ENCODE measurements around the gene GLP1R. TPM values are rescaled to one million over a fixed set of nuclear protein-coding genes. Genes with fewer than 3 reads are reported as not detected.

The GLP1R gene
- total RNA-seq, 1 donor from 2014 or later: not detected

GRCh38 chr6:39018103-39018502, 30.5 kb upstream of the GLP1R start:
- Mint-ChIP-seq H3K4me1 (ENCODE audit: unreplicated experiment) (no peaks in the 10 kb centered on the region), H3K27ac (ENCODE audit: unreplicated experiment) (no peak overlapping the region), H3K4me3 (ENCODE audit: unreplicated experiment) (no peak overlapping the region), H3K9me3 (ENCODE audit: unreplicated experiment) (no peaks in the 10 kb centered on the region), H3K27me3 (ENCODE audit: unreplicated experiment) (peaks cover 3% of the 10 kb centered on the region), H3K36me3 (ENCODE audit: unreplicated experiment) (no peaks in the 10 kb centered on the region)
- DNase-seq (ENCODE audit: extremely low spot score, unreplicated experiment): no peak
- no peak for TF ChIP-seq CTCF (IDR thresholded peaks at IDR 0.05)

GRCh38 chr6:39020136-39020535, 28.4 kb upstream of the GLP1R start:
- no peak for DNase-seq (ENCODE audit: extremely low spot score, unreplicated experiment)
- TF ChIP-seq CTCF (IDR thresholded peaks at IDR 0.05): no peak
- Mint-ChIP-seq H3K27me3 (ENCODE audit: unreplicated experiment) (peaks cover 7% of the 10 kb centered on the region), H3K9me3 (ENCODE audit: unreplicated experiment) (no peaks in the 10 kb centered on the region), H3K36me3 (ENCODE audit: unreplicated experiment) (no peaks in the 10 kb centered on the region), H3K4me3 (ENCODE audit: unreplicated experiment) (no peak overlapping the region), H3K4me1 (ENCODE audit: unreplicated experiment) (no peaks in the 10 kb centered on the region), H3K27ac (ENCODE audit: unreplicated experiment) (no peak overlapping the region)

- Mint-ChIP-seq H3K4me3 (ENCODE audit: unreplicated experiment) (no peak overlapping the region), H3K4me1 (ENCODE audit: unreplicated experiment) (no peaks in the 10 kb centered on the region), H3K36me3 (ENCODE audit: unreplicated experiment) (no peaks in the 10 kb centered on the region), H3K27me3 (ENCODE audit: unreplicated experiment) (peaks cover 8% of the 10 kb centered on the region), H3K27ac (ENCODE audit: unreplicated experiment) (no peak overlapping the region), H3K9me3 (ENCODE audit: unreplicated experiment) (no peaks in the 10 kb centered on the region)
- no peak for DNase-seq (ENCODE audit: extremely low spot score, unreplicated experiment)
- TF ChIP-seq CTCF (IDR thresholded peaks at IDR 0.05): no peak
Measured at GRCh38 chr6:39021041-39021440, 27.5 kb upstream of the GLP1R start.

GRCh38 chr6:39021779-39022178, 26.8 kb upstream of the GLP1R start:
- no peak for TF ChIP-seq CTCF (IDR thresholded peaks at IDR 0.05)
- Mint-ChIP-seq H3K27me3 (ENCODE audit: unreplicated experiment) (peaks cover 12% of the 10 kb centered on the region), H3K4me1 (ENCODE audit: unreplicated experiment) (no peaks in the 10 kb centered on the region), H3K27ac (ENCODE audit: unreplicated experiment) (no peak overlapping the region), H3K9me3 (ENCODE audit: unreplicated experiment) (no peaks in the 10 kb centered on the region), H3K4me3 (ENCODE audit: unreplicated experiment) (no peak overlapping the region), H3K36me3 (ENCODE audit: unreplicated experiment) (no peaks in the 10 kb centered on the region)
- no peak for DNase-seq (ENCODE audit: extremely low spot score, unreplicated experiment)

- H3K4me3 Mint-ChIP-seq (ENCODE audit: unreplicated experiment): no peak overlapping the region
- H3K4me1 Mint-ChIP-seq (ENCODE audit: unreplicated experiment): no peaks in the 10 kb centered on the region
- DNase-seq (ENCODE audit: extremely low spot score, unreplicated experiment): no peak
- peaks cover 23% of the 10 kb centered on the region for H3K27me3 Mint-ChIP-seq (ENCODE audit: unreplicated experiment)
- H3K36me3 Mint-ChIP-seq (ENCODE audit: unreplicated experiment): no peaks in the 10 kb centered on the region
- H3K9me3 Mint-ChIP-seq (ENCODE audit: unreplicated experiment): no peaks in the 10 kb centered on the region
- TF ChIP-seq CTCF (IDR thresholded peaks at IDR 0.05): no peak
- no peak overlapping the region for H3K27ac Mint-ChIP-seq (ENCODE audit: unreplicated experiment)
Measured at GRCh38 chr6:39026175-39026574, 22.4 kb upstream of the GLP1R start.

Data from osteocyte (in vitro differentiated cells).